ENCODE data around the gene ETV3. TPM values are rescaled to one million over a fixed set of nuclear protein-coding genes. Genes with fewer than 3 reads are reported as not detected.

The ETV3 gene
- total and polyA plus RNA-seq, 2 of the 8 experiments (the other 6 are each of a cell fraction or from before 2014, with no cell fraction given), result 6.0 to 23.8 TPM

DNA sequence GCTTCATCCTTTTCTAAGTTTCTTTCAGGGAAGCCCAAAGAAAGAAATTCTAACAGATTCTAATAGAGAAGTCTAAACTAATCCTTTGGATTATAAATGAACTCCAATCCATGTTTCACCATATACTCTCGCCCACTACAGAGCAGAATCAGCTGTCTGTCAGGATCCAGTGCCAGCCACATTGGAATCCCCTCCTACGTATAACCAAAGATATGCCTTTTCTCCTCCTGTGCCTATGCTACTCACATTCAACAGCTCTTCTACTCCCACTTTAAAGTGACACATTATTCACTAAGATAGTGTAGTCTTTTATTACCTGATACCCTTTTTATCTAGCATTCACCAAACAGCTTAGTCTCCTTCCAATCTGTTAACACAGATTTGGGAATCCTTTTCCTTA lies 3.1 kb downstream of the ETV3 start (continued):
- TF ChIP-seq RAD21 (IDR thresholded peaks at IDR 0.05 in 1 of 2, conservative IDR thresholded peaks at IDR 0.05 in 1 of 2; ENCODE audit: low read depth in 2 of 2, low read length in 2 of 2), result no peak
- no peak for TF ChIP-seq JUND (IDR thresholded peaks at IDR 0.05; ENCODE audit: low read length)
- TF ChIP-seq CREB1 (IDR thresholded peaks at IDR 0.05), result no peak
- no peak for TF ChIP-seq TCF12 (IDR thresholded peaks at IDR 0.05; ENCODE audit: low read depth, low read length)
- TF ChIP-seq KDM4A (IDR thresholded peaks at IDR 0.05; ENCODE audit: low read depth, low read length, severe bottlenecking), result no peak
- TF ChIP-seq TEAD4 (IDR thresholded peaks at IDR 0.05; ENCODE audit: low read depth, low read length), result no peak
- no peak for TF ChIP-seq YY1 (IDR thresholded peaks at IDR 0.05; ENCODE audit: low read depth, low read length)

All from H1 (cell line).